Measurements from ENCODE around the gene CAND1.

CAND1 gene

GRCh38 chr12:67348683-67349082, 79.5 kb downstream of the CAND1 start:
- H3K9ac ChIP-seq (ENCODE audit: low read length) = no peak overlapping the region
- no peak overlapping the region for H3K4me3 ChIP-seq (ENCODE audit: low read length)
- H3K4me1 ChIP-seq (ENCODE audit: control insufficient read depth, low read depth, low read length) = no peaks in the 10 kb centered on the region
- H3K27ac ChIP-seq (ENCODE audit: low read length) = no peak overlapping the region
- H3K9me3 ChIP-seq (ENCODE audit: control insufficient read depth, low read depth, low read length) = no peaks in the 10 kb centered on the region
- H3K36me3 ChIP-seq (ENCODE audit: control insufficient read depth, low read depth, low read length) = no peaks in the 10 kb centered on the region
- no peaks in the 10 kb centered on the region for H3K27me3 ChIP-seq (ENCODE audit: control insufficient read depth, insufficient read depth, low read length)

- Histone ChIP-seq H3K4me1 (ENCODE audit: control insufficient read depth, low read depth, low read length) (peaks cover 5% of the 10 kb centered on the region), H3K36me3 (ENCODE audit: control insufficient read depth, low read depth, low read length) (no peaks in the 10 kb centered on the region), H3K4me3 (ENCODE audit: low read length) (no peak overlapping the region), H3K9ac (ENCODE audit: low read length) (no peak overlapping the region), H3K9me3 (ENCODE audit: control insufficient read depth, low read depth, low read length) (no peaks in the 10 kb centered on the region), H3K27me3 (ENCODE audit: control insufficient read depth, insufficient read depth, low read length) (no peaks in the 10 kb centered on the region), H3K27ac (ENCODE audit: low read length) (no peak overlapping the region)
These were observed 83.5 kb downstream of the CAND1 start for GRCh38 chr12:67352682-67353081.

- Histone ChIP-seq H3K36me3 (ENCODE audit: control insufficient read depth, low read depth, low read length) (no peaks in the 10 kb centered on the region), H3K9me3 (ENCODE audit: control insufficient read depth, low read depth, low read length) (no peaks in the 10 kb centered on the region), H3K4me1 (ENCODE audit: control insufficient read depth, low read depth, low read length) (peaks cover 5% of the 10 kb centered on the region), H3K27ac (ENCODE audit: low read length) (no peak overlapping the region), H3K4me3 (ENCODE audit: low read length) (no peak overlapping the region), H3K27me3 (ENCODE audit: control insufficient read depth, insufficient read depth, low read length) (no peaks in the 10 kb centered on the region), H3K9ac (ENCODE audit: low read length) (no peak overlapping the region)
These were observed 85.2 kb downstream of the CAND1 start for GRCh38 chr12:67354322-67354721.

GRCh38 chr12:67354966-67355365, 85.8 kb downstream of the CAND1 start:
- Histone ChIP-seq H3K27ac (ENCODE audit: low read length) (no peak overlapping the region), H3K4me1 (ENCODE audit: control insufficient read depth, low read depth, low read length) (peaks cover 5% of the 10 kb centered on the region), H3K9me3 (ENCODE audit: control insufficient read depth, low read depth, low read length) (no peaks in the 10 kb centered on the region), H3K9ac (ENCODE audit: low read length) (no peak overlapping the region), H3K36me3 (ENCODE audit: control insufficient read depth, low read depth, low read length) (no peaks in the 10 kb centered on the region), H3K4me3 (ENCODE audit: low read length) (no peak overlapping the region), H3K27me3 (ENCODE audit: control insufficient read depth, insufficient read depth, low read length) (no peaks in the 10 kb centered on the region)

- no peaks in the 10 kb centered on the region for H3K36me3 ChIP-seq (ENCODE audit: control insufficient read depth, low read depth, low read length)
- peaks cover 5% of the 10 kb centered on the region for H3K4me1 ChIP-seq (ENCODE audit: control insufficient read depth, low read depth, low read length)
- no peaks in the 10 kb centered on the region for H3K27me3 ChIP-seq (ENCODE audit: control insufficient read depth, insufficient read depth, low read length)
- H3K9ac ChIP-seq (ENCODE audit: low read length) = no peak overlapping the region
- H3K27ac ChIP-seq (ENCODE audit: low read length) = no peak overlapping the region
- no peaks in the 10 kb centered on the region for H3K9me3 ChIP-seq (ENCODE audit: control insufficient read depth, low read depth, low read length)
- no peak overlapping the region for H3K4me3 ChIP-seq (ENCODE audit: low read length)
These were observed 86.5 kb downstream of the CAND1 start for GRCh38 chr12:67355428-67356379.

GRCh38 chr12:67356380-67356774, 87.2 kb downstream of the CAND1 start:
- Histone ChIP-seq H3K27ac (ENCODE audit: low read length) (no peak overlapping the region), H3K9me3 (ENCODE audit: control insufficient read depth, low read depth, low read length) (no peaks in the 10 kb centered on the region), H3K27me3 (ENCODE audit: control insufficient read depth, insufficient read depth, low read length) (no peaks in the 10 kb centered on the region), H3K4me1 (ENCODE audit: control insufficient read depth, low read depth, low read length) (peaks cover 5% of the 10 kb centered on the region), H3K9ac (ENCODE audit: low read length) (no peak overlapping the region), H3K4me3 (ENCODE audit: low read length) (no peak overlapping the region), H3K36me3 (ENCODE audit: control insufficient read depth, low read depth, low read length) (no peaks in the 10 kb centered on the region)

- H3K9ac ChIP-seq (ENCODE audit: low read length) = no peak overlapping the region
- no peaks in the 10 kb centered on the region for H3K9me3 ChIP-seq (ENCODE audit: control insufficient read depth, low read depth, low read length)
- H3K27ac ChIP-seq (ENCODE audit: low read length) = no peak overlapping the region
- no peaks in the 10 kb centered on the region for H3K27me3 ChIP-seq (ENCODE audit: control insufficient read depth, insufficient read depth, low read length)
- H3K4me3 ChIP-seq (ENCODE audit: low read length) = no peak overlapping the region
- H3K36me3 ChIP-seq (ENCODE audit: control insufficient read depth, low read depth, low read length) = no peaks in the 10 kb centered on the region
- peaks cover 5% of the 10 kb centered on the region for H3K4me1 ChIP-seq (ENCODE audit: control insufficient read depth, low read depth, low read length)
These were observed 88.4 kb downstream of the CAND1 start for GRCh38 chr12:67357376-67358125.

- Histone ChIP-seq H3K36me3 (ENCODE audit: control insufficient read depth, low read depth, low read length) (no peaks in the 10 kb centered on the region), H3K27me3 (ENCODE audit: control insufficient read depth, insufficient read depth, low read length) (no peaks in the 10 kb centered on the region), H3K4me3 (ENCODE audit: low read length) (no peak overlapping the region), H3K9ac (ENCODE audit: low read length) (no peak overlapping the region), H3K27ac (ENCODE audit: low read length) (no peak overlapping the region), H3K4me1 (ENCODE audit: control insufficient read depth, low read depth, low read length) (peaks cover 5% of the 10 kb centered on the region), H3K9me3 (ENCODE audit: control insufficient read depth, low read depth, low read length) (no peaks in the 10 kb centered on the region)
These were observed 89.7 kb downstream of the CAND1 start for GRCh38 chr12:67358781-67359338.

- Histone ChIP-seq H3K4me1 (ENCODE audit: control insufficient read depth, low read depth, low read length) (peaks cover 3% of the 10 kb centered on the region), H3K9ac (ENCODE audit: low read length) (no peak overlapping the region), H3K4me3 (ENCODE audit: low read length) (no peak overlapping the region), H3K36me3 (ENCODE audit: control insufficient read depth, low read depth, low read length) (no peaks in the 10 kb centered on the region), H3K27me3 (ENCODE audit: control insufficient read depth, insufficient read depth, low read length) (no peaks in the 10 kb centered on the region), H3K9me3 (ENCODE audit: control insufficient read depth, low read depth, low read length) (no peaks in the 10 kb centered on the region), H3K27ac (ENCODE audit: low read length) (no peak overlapping the region)
These were observed 93.4 kb downstream of the CAND1 start for GRCh38 chr12:67362526-67362925.

- Histone ChIP-seq H3K36me3 (ENCODE audit: control insufficient read depth, low read depth, low read length) (no peaks in the 10 kb centered on the region), H3K27ac (ENCODE audit: low read length) (no peak overlapping the region), H3K4me1 (ENCODE audit: control insufficient read depth, low read depth, low read length) (peaks cover 3% of the 10 kb centered on the region), H3K9me3 (ENCODE audit: control insufficient read depth, low read depth, low read length) (no peaks in the 10 kb centered on the region), H3K4me3 (ENCODE audit: low read length) (no peak overlapping the region), H3K27me3 (ENCODE audit: control insufficient read depth, insufficient read depth, low read length) (no peaks in the 10 kb centered on the region), H3K9ac (ENCODE audit: low read length) (no peak overlapping the region)
These were observed 95.1 kb downstream of the CAND1 start for GRCh38 chr12:67364228-67364627.

- Histone ChIP-seq H3K27me3 (ENCODE audit: control insufficient read depth, insufficient read depth, low read length) (no peaks in the 10 kb centered on the region), H3K9ac (ENCODE audit: low read length) (no peak overlapping the region), H3K4me3 (ENCODE audit: low read length) (no peak overlapping the region), H3K9me3 (ENCODE audit: control insufficient read depth, low read depth, low read length) (no peaks in the 10 kb centered on the region), H3K36me3 (ENCODE audit: control insufficient read depth, low read depth, low read length) (no peaks in the 10 kb centered on the region), H3K27ac (ENCODE audit: low read length) (no peak overlapping the region), H3K4me1 (ENCODE audit: control insufficient read depth, low read depth, low read length) (peaks cover 3% of the 10 kb centered on the region)
These were observed 96.0 kb downstream of the CAND1 start for GRCh38 chr12:67365131-67365530.

All from iPS-18a (cell line).